Endothelial cell of umbilical vein (primary cell): Measurements from ENCODE around the gene CCDC27.

Source experiments
- CTCF ChIP-seq, 2 donors: IDR thresholded peaks; 1 replicate in 1 of 2; 2 replicates in 1 of 2; pipeline ENCODE4 v1.5.1; 2011; ENCODE audit warnings: low read length in 2 of 2, mild to moderate bottlenecking in 2 of 2, moderate library complexity in 2 of 2, control low read depth in 1 of 2, inconsistent platforms in 1 of 2, low read depth in 1 of 2; ENCODE audit not compliant: insufficient read depth in 1 of 2; ENCODE audit errors: extremely low read depth in 1 of 2
- MAX ChIP-seq: IDR thresholded peaks from 2 replicates; pipeline ENCODE4 v1.6.1; 2011; ENCODE audit not compliant: insufficient read depth, insufficient read length
- POLR2A ChIP-seq: IDR thresholded peaks from 2 replicates; pipeline ENCODE4 v1.6.1; 2012; ENCODE audit warnings: low read depth, mild to moderate bottlenecking, control low read depth, low read length

GRCh38 chr1:3705341-3705950 is 46.8 kb upstream of the CCDC27 start:
- TF ChIP-seq CTCF (IDR thresholded peaks at IDR 0.05; ENCODE audit: extremely low read depth in 1 of 2, insufficient read depth in 1 of 2, low read depth in 1 of 2, low read length in 2 of 2): no peak
- no peak for TF ChIP-seq POLR2A
- TF ChIP-seq MAX: no peak
